HG03139 (cell line): ENCODE measurements around the gene MARF1.
"Not testable (repeated sequence)": the region's sequence is repeated elsewhere in the genome, so short reads cannot be mapped to it uniquely, and the experiment has no call there.

Experiments
- ATAC-seq: cut with Tn5 transposase; IDR thresholded peaks from one replicate; pipeline ENCODE4 v1.9.1; 2021; ENCODE audit not compliant: unreplicated experiment

The MARF1 gene

DNA sequence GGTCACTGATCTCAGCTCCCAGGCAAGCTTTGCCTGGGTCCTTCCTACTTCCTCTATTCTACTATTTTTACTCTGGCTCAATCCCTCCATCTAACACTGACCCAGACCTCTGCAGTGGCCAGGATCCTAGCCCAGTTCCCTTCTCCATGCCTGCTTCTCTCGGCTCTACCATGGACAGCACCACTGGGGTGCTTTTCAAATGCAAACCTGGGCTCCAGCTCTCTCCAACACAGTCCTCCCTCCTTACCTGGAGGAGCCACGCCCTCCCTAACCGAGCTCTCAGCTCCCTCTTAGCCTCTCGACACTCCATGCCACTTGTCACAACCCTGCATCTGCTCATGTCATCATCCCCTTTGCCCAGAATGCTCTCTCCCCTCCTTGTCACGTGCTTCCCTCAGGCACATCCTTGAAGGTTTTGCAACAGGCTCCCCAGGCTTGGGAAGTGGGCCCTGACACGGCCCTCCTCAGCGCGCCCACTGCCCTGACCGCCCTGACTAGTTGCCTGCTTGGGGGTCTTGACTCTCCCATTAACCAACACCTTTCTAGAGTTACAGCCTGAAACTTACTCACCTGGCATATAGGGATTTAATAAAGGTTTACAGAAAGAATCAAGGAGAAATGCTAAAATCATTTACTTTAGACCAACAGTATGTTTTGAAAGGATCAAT lies 41.6 kb downstream of the MARF1 start:
- ATAC-seq: no peak

DNA sequence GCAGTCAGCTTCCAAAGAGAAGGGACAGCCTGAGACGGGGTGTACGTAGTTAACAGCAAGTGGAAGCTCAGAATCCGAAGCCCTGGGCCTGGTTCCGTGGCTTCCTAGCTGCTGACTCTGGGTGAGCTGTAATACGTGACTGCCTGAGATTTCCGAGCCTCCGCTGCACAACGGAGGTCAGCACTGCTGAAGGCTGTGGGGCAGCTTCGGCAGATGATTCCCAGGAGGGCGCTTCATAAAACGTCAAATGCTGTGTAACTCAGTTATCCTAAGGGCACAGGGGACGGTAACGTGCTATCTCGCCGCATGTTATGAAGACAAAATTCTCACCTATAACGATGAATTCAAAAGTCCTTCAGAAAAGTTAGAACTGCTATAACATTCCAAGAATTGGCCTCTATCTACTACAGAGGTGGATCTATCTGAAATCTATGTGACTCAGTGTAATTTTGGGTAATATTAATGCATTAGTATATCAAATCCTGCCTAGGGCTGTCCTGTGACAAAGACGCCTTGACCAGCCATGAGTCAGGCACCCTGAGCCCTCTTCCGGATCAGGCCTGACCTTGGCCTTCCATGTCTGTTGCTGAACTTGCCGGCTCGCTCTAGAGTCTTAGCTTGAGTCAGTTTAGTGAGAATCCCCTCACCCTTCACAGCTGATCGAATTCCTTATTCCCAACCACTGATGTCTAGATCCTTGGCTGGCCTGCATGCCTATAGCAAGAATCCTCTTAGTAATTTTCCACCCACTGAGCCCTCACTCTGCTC lies 43.5 kb downstream of the MARF1 start:
- no peak for ATAC-seq

DNA sequence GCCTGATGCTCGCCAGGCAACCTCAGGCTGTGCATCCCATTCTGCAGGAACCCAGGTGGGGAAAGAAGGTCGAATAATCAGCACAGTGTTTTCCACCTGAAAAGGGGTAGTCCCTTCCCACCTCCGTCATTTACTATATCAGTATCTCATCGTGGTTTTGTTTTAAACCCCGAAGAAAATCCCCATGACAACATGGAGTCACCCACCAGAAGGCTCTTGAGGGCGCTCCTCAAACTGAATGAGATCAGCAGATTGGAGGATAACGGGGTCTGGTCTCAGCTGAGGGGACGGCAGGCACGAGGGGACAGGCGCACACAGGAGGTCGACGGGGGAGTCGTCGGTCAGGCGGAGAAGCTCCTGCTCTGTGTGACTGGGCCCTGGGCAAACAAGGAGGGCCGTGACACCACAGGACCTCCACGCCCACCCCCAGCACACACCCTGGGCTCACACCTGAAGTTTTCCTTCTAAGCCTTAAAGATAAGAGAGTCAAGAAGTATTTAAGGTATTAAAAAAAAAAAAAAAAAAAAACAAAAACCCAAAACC lies 44.2 kb downstream of the MARF1 start:
- no peak for ATAC-seq

DNA sequence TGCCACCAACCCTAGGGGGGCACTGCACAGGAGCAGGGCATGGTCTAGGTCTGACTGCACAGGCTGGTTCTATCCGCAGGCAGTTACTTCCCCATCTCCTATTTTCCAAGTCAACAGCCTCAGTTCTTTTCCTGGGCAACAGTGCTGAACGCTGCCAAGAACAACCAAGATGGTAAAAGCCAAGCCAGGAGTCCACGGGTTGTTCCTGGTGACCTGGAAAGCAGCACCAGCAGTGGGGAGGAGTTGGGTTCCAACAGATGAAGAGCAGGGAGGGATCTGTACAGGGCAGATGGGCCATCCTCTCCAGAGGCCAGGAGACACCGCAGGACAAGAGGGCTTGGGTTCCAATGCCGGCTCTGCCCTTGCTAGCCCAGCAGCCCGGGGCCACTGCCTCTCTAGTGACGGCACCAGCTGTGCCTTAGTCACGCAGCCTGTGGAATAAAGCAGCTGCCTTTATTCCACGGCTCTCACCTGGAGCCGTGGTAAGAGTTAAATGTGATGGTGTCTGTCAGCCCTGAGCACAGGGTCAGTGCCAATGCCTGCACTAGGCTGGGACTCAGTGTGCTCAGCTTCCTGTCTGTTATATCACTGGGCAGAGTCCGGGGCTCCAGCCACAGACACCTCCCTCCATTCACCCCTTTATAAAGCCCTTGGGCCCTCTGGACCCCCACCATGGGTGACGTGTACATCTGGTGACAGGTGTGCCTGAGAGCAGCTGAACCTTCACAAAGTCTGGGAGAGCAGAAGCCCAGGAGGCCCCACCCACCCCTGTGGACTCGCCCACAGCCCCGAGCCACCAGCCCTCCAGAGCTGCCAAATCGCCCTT lies 44.9 kb downstream of the MARF1 start:
- no peak for ATAC-seq

DNA sequence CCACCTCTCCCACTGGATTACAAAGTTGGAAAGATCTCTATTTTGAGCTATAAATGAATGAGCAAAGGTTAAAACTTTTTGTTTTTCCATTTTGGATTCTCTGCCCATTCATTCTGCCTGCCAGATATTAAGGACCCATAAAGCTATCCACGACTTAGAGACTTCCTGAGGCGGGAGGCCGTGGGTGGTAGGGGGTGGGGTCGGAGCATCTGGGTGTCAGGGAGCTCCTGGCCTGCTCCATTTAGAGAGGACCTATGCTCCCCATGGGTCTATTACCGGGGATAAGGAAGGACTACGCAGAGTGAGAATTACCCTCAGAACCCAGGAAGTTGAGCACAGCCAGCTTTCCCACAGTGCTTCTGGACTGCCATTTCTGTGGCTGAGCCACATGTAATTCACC lies 45.8 kb downstream of the MARF1 start:
- no peak for ATAC-seq

DNA sequence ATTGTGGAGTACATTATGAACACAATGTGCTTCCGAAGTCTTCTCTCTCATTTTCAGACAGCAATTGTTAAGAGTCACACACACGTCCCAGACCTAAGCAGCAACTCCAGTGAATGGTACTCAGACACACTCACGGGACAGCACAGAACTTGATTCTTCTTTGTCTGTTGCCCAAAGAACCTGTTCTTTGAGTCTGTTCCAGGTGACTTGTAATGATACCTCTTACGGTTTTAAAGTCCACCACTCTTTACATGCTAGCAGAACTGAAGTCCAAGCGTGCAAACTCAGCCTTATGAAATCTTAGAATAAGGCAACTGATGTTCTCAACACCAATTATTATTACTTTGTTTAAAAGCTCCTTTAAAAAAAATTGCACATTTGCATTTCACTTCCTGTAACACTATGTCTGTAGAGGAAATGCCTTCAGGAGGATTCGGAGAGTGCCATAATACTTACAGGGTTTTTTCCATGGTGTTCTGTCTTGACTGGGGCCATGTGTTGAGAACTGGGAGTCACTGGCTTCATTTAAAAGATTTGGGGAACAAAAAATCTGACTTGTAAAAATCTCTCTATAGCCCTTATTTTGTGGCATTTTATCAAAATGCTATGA lies 48.1 kb downstream of the MARF1 start:
- no peak for ATAC-seq

DNA sequence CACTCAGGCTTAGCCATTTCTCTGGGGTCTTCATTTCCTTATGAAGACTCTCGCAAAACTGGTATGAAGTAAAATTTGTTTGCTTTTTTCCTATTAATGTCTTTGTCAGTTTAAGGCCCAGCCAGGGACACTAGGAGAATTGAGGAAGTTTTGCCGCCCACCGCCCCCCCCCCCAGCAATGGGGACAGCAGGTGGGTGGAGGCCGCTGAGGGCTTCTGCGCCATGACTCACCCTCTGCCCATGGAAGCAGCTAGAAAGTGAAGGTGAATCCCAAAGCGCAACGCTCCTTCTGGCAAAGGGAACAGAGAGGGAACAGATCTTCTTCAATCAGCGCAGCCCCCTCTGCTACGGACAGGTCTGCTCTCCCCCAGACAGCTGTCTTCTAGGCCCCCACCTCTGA lies 49.7 kb downstream of the MARF1 start:
- ATAC-seq: no peak

DNA sequence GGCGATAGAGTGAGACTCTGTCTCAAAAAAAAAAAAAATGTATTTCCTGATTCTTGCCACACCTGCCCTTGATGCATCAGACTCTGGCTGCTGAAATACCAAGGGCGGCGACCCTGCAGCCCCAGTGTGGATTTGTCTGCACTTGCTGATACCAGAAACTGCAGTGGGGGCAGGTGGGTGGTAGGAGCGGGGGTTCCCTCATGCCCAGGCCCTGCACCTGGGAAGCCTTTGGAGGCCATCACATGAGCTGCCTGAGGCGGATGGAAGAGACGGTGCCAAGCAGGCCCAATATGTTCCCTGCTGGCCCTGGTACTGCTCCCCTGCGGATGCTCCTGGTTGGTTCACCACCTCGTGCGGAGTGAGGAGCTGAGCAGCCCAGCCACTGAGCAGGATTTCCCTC lies 50.6 kb downstream of the MARF1 start:
- no peak for ATAC-seq

DNA sequence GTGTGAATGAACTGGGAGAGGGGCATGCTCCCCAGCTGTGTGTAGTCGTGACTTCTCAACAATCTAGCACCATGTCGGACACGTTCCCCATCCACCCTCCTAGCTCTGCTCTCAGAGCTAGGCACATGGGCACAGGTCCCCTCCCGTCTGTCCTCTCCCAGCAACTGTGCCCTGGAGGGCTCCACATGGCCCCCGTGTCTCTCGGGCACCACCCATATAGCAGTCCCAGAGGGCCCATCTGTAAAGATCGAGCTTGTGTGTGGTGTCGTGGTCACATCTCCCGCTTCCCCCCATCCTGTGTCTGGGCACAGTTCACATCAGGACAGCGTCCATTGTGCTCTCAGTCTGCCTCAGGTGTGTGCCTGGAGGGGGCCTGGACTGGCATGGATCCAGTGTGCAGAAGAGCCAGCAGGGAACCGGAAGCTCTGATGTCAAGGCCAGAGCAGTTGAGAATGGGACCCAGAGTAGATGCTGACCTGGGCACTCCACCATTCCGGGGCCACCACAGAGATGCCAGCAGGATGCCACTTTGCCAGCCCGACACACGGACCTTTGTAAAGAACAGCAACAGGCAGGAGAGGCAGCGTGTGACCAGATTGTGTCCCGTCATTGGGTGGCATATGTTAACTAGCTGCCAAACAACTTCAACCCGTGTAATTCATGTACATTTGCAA lies 55.7 kb downstream of the MARF1 start:
- no peak for ATAC-seq

DNA sequence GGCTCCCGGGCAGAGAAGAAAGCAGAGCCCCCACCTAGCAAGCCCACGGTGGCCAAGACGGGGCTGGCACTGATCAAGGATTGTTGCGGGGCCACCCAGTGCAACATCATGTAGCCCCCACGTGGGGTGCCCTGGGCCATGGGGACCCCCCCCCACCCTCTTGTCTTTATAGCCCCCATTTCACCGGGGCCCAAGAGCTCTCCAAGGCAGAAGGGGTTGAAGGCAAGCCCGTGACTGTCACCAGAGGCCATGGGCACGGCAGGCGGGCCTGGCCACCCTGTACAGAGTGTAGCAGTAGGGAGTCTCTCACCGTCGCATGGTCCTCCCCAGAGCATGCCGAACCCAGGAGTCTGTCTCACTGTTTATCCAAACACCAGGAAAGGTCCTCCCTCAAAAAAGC lies 56.2 kb downstream of the MARF1 start:
- no peak for ATAC-seq

DNA sequence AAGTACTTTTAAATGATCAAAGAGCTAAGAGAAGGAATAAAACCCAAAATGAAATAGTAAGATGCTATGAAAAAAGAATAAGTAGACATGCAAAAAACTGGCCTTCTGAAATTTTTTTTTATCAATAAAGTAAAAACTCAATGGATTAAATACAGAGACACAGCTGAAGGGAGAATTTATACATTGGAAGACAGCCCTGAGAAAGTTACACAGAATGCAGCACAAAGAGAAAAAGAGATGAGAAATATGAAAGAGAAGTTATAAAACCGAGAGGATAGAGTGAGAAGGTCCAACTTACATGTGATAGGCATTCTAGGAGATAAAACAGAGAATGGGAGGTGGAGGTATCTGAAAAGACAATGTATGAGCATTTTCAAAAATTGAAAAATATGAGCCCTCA lies 57.0 kb downstream of the MARF1 start:
- no peak for ATAC-seq

DNA sequence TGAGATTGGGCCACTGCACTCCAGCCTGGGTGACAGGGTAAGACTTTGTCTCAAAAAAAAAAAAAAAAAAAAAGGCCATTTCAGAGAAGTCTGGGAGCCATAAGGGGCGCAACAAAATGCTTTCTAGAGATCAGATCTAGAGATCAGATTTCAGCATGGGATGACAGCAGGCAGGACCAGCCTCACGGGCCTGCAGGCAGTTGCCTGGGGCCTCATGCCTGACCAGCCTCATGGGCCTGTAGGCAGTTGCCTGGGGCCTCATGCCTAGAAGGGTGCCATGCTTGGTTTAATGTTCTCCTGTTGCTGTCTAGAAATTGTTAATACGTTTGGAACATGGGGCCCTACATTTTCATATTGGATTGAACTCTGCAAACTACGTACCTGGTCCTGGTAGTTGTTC lies 59.4 kb downstream of the MARF1 start:
- no peak for ATAC-seq

DNA sequence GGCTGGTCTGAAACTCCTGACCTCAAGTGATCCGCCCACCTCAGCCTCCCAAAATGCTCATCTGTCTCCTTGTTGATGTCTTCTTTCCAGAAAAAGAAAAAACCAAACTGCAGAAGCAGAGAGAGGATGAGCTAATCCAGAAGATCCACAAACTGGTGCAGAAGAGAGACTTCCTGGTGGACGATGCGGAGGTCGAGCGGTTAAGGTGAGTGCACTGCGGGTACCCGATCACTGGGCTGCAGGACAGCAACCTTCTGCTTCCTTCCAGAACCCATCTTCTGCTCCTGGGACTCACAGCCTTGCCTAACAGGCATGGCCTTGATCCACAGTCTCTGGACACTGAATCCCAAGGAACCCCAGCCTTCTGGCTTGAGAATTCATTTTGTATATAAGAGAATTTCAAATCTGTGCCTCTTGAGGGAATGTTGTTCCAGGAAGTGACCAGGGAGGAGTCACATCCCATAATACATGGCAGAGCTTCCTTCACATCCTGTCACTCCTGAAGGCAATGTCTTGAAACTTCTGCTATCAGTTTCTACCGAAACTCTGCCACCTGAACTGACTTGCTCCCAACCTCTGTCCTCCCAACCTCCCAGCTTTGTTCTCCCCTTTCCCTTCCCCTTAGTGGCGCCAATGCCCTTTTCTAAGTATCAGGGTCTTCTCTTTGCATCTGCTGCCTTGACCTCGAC lies 61.7 kb downstream of the MARF1 start:
- no peak for ATAC-seq

DNA sequence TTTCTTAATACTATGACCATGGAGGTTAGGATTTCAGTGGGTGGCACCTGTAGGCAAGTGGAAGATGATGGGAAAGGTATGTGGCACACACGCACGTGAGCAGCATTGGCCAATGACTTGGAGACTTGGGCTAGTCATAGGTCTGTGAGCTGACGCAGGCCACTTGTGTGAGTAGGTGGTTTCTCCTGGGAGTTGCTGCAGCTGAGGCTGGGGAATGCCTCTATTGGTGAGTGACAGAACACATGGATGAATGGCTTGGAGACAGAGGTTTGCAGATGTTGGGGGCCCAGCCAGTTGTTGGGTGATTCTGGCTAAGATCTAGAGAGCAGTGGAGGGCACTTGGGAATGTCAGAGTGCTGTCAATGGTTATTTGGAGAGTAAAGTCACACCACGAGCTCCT lies 64.1 kb downstream of the MARF1 start:
- ATAC-seq: no peak

DNA sequence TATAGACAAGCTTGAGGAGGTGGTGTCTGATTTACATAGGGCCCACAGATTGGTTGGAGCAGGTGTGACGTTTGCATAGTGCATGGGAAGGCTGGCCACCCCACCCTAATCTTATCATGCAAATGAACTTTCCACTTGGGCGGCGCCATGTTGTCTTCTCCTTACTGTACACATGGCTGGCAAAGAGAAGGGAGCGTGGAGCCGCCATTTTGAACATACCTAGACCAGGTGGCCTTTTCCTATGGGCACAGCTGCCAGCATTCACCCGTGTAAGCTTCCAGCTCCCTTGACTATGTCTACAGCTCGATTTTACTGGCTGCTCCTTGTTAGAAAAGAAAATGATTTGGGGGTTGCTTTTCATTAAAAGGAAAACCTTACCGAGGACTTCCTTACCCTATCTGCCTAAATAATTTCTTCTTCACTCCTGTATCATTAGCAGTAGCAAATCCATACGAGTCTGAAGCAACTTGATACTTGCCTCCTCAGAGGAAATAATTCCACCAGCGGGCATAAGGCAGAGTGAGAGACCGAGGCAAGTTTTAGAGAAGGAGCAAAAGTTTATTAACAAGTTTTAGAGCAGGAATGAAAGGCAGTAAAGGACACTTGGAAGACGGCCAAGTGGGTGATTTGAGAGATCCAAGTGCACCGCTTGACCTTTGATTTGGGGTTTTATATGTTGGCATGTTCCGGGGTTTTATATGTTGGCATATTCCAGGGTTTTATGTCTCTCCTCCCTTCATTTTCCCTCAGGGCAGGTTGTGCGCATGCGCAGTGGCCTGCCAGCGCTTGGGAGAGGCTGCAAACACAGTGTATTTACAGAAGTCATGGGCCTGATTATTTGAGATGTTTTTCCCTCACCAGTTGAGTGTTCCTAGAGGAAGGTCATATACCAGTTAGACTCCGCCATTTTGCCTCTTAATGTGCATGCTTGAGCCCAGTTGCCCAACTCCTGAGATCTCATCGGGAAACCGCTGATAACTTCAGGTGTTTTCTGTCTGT lies 65.7 kb downstream of the MARF1 start:
- ATAC-seq: no peak

DNA sequence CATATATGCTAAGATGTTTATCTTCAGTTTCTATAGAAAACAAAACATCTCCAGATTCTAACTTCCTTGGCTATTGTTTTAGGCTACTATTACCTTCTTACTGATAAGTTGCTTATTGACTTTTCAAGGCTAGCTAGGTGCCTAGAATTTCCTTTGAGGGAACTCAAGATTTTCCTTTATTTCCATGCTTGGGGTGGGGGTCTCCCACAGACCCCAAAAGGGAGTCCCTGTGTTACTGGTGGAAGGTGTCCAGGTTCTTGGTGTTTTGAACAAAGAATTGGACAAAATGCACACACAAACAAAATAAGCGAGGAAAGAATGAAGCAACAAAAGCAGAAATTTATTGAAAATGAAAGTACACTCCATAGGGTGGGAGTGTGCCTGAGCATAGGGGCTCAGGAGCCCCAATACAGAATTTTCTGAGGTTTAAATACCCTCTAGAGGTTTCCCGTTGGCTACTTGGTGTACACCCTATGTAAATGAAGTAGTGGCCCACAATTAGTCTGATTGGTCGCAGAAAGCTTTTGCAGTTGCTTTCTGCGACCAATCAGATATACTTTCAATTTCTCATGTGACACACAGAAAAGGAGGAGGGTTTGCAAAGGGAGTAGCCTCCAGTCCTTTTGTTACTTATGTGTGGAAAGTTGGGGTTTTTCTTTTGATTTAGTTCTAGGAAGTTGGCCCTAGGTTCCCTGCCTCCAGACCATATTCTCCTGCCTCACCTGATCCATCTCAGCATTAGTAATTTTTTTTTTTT lies 67.5 kb downstream of the MARF1 start:
- no peak for ATAC-seq

DNA sequence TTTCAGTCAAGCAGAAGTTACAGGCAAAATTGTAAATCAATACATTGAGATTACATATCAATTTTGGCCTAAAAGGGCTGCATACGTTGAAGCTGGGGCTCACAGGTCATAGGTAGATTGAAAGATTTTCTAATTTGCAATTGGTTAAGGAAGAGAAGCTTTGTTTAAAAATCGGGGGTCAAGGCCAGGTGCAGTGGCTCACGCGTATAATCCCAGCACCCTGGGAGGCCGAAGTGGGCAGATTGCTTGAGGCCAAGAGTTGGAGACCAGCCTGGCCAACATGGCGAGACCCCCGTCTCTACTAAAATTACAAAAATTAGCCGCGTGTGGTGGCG lies 68.4 kb downstream of the MARF1 start:
- no peak for ATAC-seq

DNA sequence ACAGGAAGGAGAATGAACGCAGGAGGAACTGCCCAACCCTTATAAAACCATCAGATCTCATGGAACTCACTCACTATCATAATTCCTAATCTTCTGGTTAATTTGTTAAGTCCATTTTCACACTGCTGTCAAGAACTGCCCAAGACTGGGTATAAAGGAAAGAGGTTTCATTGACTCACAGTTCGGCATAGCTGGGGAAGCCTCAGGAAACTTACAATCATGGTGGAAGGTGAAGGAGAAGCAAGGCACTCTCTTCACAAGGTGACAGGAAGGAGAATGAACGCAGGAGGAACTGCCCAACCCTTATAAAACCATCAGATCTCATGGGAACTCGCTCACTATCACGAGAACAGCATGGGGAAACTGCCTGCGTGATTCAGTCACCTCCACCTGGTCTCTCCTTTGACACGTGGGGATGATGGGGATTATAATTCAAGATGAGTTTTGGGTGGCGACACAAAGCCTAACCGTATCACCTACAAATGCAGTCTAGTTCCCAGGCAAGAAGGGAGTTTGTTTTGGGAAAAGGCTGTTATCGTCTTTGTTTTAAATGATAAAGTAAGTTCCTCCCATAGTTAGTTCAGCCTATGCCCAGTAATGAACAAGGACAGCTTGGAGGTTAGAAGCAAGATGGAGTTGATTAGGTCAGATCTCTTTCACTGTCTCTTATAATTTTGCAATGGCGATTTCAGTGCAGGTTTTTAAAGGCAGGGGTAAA lies 68.9 kb downstream of the MARF1 start:
- not testable (repeated sequence) for ATAC-seq
